Endodermal cell (in vitro differentiated cells): ENCODE results near the gene RAB4A. TPM values are rescaled to one million over a fixed set of nuclear protein-coding genes. Genes with fewer than 3 reads are reported as not detected.
A peak's percentile ranks its signal among the peaks of the same experiment; 100 is the strongest.

Source experiments
- DNase-seq: peaks from one replicate; pipeline ENCODE4 v3.0.0-alpha.2; 2017
- H3K27ac ChIP-seq: 2 replicates; pipeline ENCODE4 v1.5.1; 2013; ENCODE audit warnings: mild to moderate bottlenecking, low read depth, low read length, moderate library complexity
- H3K27me3 ChIP-seq: 2 replicates; pipeline ENCODE4 v1.6.1; 2013; ENCODE audit warnings: mild to moderate bottlenecking, low read length, moderate library complexity; ENCODE audit not compliant: insufficient read depth, control insufficient read depth, poor library complexity, severe bottlenecking
- H3K36me3 ChIP-seq: 2 replicates; pipeline ENCODE4 v1.7.0; 2013; ENCODE audit warnings: mild to moderate bottlenecking, low read length, moderate library complexity; ENCODE audit not compliant: control insufficient read depth, insufficient read depth
- H3K4me1 ChIP-seq: one replicate; pipeline ENCODE4 v1.7.0; 2013; ENCODE audit warnings: low read length; ENCODE audit not compliant: control insufficient read depth, insufficient read depth
- H3K4me3 ChIP-seq: 2 replicates; pipeline ENCODE4 v1.5.1; 2013; ENCODE audit warnings: mild to moderate bottlenecking, low read length, moderate library complexity
- H3K9ac ChIP-seq: 2 replicates; pipeline ENCODE4 v1.6.1; 2013; ENCODE audit warnings: mild to moderate bottlenecking, low read length, moderate library complexity; ENCODE audit not compliant: poor library complexity, severe bottlenecking; ENCODE audit errors: extremely low read depth
- H3K9me3 ChIP-seq: 2 replicates; pipeline ENCODE4 v1.6.1; 2013; ENCODE audit warnings: mild to moderate bottlenecking, low read length, moderate library complexity; ENCODE audit not compliant: control insufficient read depth
- H3K27ac Mint-ChIP-seq: 2 replicates; pipeline ENCODE4 v1.8.0; 2020; ENCODE audit warnings: mixed read lengths
- H3K27me3 Mint-ChIP-seq: 2 replicates; pipeline ENCODE4 v1.8.0; 2021; ENCODE audit warnings: mild to moderate bottlenecking, mixed read lengths; ENCODE audit not compliant: insufficient read depth
- H3K36me3 Mint-ChIP-seq: 2 replicates; pipeline ENCODE4 v1.8.0; 2020; ENCODE audit warnings: low read depth, mixed read lengths
- H3K4me1 Mint-ChIP-seq: 2 replicates; pipeline ENCODE4 v1.8.0; 2020; ENCODE audit warnings: mixed read lengths
- H3K4me3 Mint-ChIP-seq: 2 replicates; pipeline ENCODE4 v1.8.0; 2020; ENCODE audit warnings: mild to moderate bottlenecking, moderate library complexity, mixed read lengths
- H3K9me3 Mint-ChIP-seq: 2 replicates; pipeline ENCODE4 v1.8.0; 2020; ENCODE audit warnings: mild to moderate bottlenecking, mixed read lengths
- CTCF ChIP-seq: fragments of 200-600 bp; sonication (generic); conservative IDR thresholded peaks from 2 replicates; pipeline ENCODE4 v1.5.0; 2021; ENCODE audit warnings: antibody characterized with exemption, mild to moderate bottlenecking
- WGBS, 2 experiments: methylation state at CpG; one replicate each; pipeline versions ENCODE4 v1.1.5 to v1.1.7; 2013; ENCODE audit warnings: missing lambda C conversion rate in 2 of 2, mixed read lengths in 1 of 2; ENCODE audit not compliant: insufficient coverage in 1 of 2, insufficient read length in 1 of 2; 5-methylcytosine and 5-hydroxymethylcytosine counted together
- total RNA-seq, 2 donors: library from RNA; stranded (reverse); fragmentation: NEBNext Ultra II Directional in 1 of 2; extraction: Animal tissue kit (Norgen Biotek cat#: 25700) in 1 of 2; gene quantifications; 2 replicates in 1 of 2; 3 replicates in 1 of 2; pipeline ENCODE4 v1.2.1, GENCODE V29; 2021

RAB4A gene
- total RNA-seq, 2 donors from 2014 or later = 46.2 to 48.9 TPM

GRCh38 chr1:229229721-229230139, 41.2 kb upstream of the RAB4A start:
- Mint-ChIP-seq H3K4me3 (no peak overlapping the region), H3K27me3 (peaks cover 14% of the 10 kb centered on the region), H3K4me1 (peaks cover 46% of the 10 kb centered on the region), H3K36me3 (no peaks in the 10 kb centered on the region), H3K9me3 (no peaks in the 10 kb centered on the region), H3K27ac (peak overlapping the region; percentile 85)
- DNase-seq = peak; percentile 70
- H3K27ac ChIP-seq = peak overlapping the region; percentile 33
- peaks cover 14% of the 10 kb centered on the region for H3K27me3 ChIP-seq
- TF ChIP-seq CTCF = no peak
- no peaks in the 10 kb centered on the region for H3K36me3 ChIP-seq
- peaks cover 12% of the 10 kb centered on the region for H3K4me1 ChIP-seq
- no peak overlapping the region for H3K4me3 ChIP-seq
- H3K9me3 ChIP-seq = no peaks in the 10 kb centered on the region
- 13 to 32% methylated on average over 4 of the region's 4 CpGs for WGBS, 2 experiments
- H3K9ac ChIP-seq = no peak overlapping the region

- WGBS, 2 experiments = 35 to 39% methylated on average over 13 to 14 of the region's 14 CpGs
- Mint-ChIP-seq H3K4me1 (peaks cover 50% of the 10 kb centered on the region), H3K4me3 (no peak overlapping the region), H3K9me3 (no peaks in the 10 kb centered on the region), H3K27ac (peak overlapping the region; percentile 85), H3K27me3 (peaks cover 12% of the 10 kb centered on the region), H3K36me3 (no peaks in the 10 kb centered on the region)
- Histone ChIP-seq H3K9ac (no peak overlapping the region), H3K9me3 (no peaks in the 10 kb centered on the region), H3K36me3 (no peaks in the 10 kb centered on the region), H3K4me1 (peaks cover 12% of the 10 kb centered on the region), H3K27ac (peak overlapping the region; percentile 33), H3K27me3 (peaks cover 14% of the 10 kb centered on the region), H3K4me3 (no peak overlapping the region)
- TF ChIP-seq CTCF = no peak
- peak; percentile 73 for DNase-seq
Observed at GRCh38 chr1:229230140-229230892, 40.6 kb upstream of the RAB4A start.

GRCh38 chr1:229230893-229231753, 39.8 kb upstream of the RAB4A start:
- Mint-ChIP-seq H3K36me3 (no peaks in the 10 kb centered on the region), H3K4me3 (no peak overlapping the region), H3K27me3 (peaks cover 12% of the 10 kb centered on the region), H3K27ac (peak overlapping the region; percentile 85), H3K9me3 (no peaks in the 10 kb centered on the region), H3K4me1 (peaks cover 50% of the 10 kb centered on the region)
- Histone ChIP-seq H3K4me3 (no peak overlapping the region), H3K9ac (no peak overlapping the region), H3K27ac (peak overlapping the region; percentile 22), H3K36me3 (no peaks in the 10 kb centered on the region), H3K27me3 (peaks cover 14% of the 10 kb centered on the region), H3K4me1 (peaks cover 12% of the 10 kb centered on the region), H3K9me3 (no peaks in the 10 kb centered on the region)
- WGBS, 2 experiments = 41 to 50% methylated on average over 7 to 9 of the region's 9 CpGs
- no peak for TF ChIP-seq CTCF
- DNase-seq = peak; percentile 75
